Measurements from ENCODE around the gene CYB5A.

Gene CYB5A

GRCh38 chr18:74282755-74283554, 8.8 kb downstream of the CYB5A start:
- H3K4me3 ChIP-seq (ENCODE audit: low read depth, low read length): no peak overlapping the region
- no peak for TF ChIP-seq CTCF (IDR thresholded peaks at IDR 0.05; ENCODE audit: low read depth, low read length)

GRCh38 chr18:74281980-74282754, 9.6 kb downstream of the CYB5A start:
- no peak overlapping the region for H3K4me3 ChIP-seq (ENCODE audit: low read depth, low read length)
- no peak for TF ChIP-seq CTCF (IDR thresholded peaks at IDR 0.05; ENCODE audit: low read depth, low read length)

- H3K4me3 ChIP-seq (ENCODE audit: low read depth, low read length): no peak overlapping the region
- no peak for TF ChIP-seq CTCF (IDR thresholded peaks at IDR 0.05; ENCODE audit: low read depth, low read length)
Measured at GRCh38 chr18:74281011-74281979, 10.5 kb downstream of the CYB5A start.

GRCh38 chr18:74278983-74279382, 12.8 kb downstream of the CYB5A start:
- H3K4me3 ChIP-seq (ENCODE audit: low read depth, low read length): no peak overlapping the region
- TF ChIP-seq CTCF (IDR thresholded peaks at IDR 0.05; ENCODE audit: low read depth, low read length): no peak

- no peak for TF ChIP-seq CTCF (IDR thresholded peaks at IDR 0.05; ENCODE audit: low read depth, low read length)
- H3K4me3 ChIP-seq (ENCODE audit: low read depth, low read length): no peak overlapping the region
Measured at GRCh38 chr18:74278058-74278457, 13.7 kb downstream of the CYB5A start.

- no peak for TF ChIP-seq CTCF (IDR thresholded peaks at IDR 0.05; ENCODE audit: low read depth, low read length)
Measured at GRCh38 chr18:74277296-74277695, 14.5 kb downstream of the CYB5A start.

More at GRCh38 chr18:74277296-74277695, 14.5 kb downstream of the CYB5A start:
- no peak overlapping the region for H3K4me3 ChIP-seq (ENCODE audit: low read depth, low read length)
